Bronchial epithelial cell (primary cell): ENCODE results near the gene STK38. TPM values are rescaled to one million over a fixed set of nuclear protein-coding genes. Genes with fewer than 3 reads are reported as not detected.

Source experiments
- DNase-seq: peaks from one replicate; pipeline ENCODE4 v3.0.0-alpha.2; 2010; ENCODE audit warnings: low read depth
- FAIRE-seq: peaks from 2 replicates; lab custom pipeline; 2011; peaks lifted over from hg19 to GRCh38; lab: Jason Lieb, UNC
- H3K27me3 ChIP-seq: 2 replicates; pipeline ENCODE4 v1.5.1; 2011; ENCODE audit warnings: low read length; ENCODE audit not compliant: control insufficient read depth, insufficient read depth
- H3K36me3 ChIP-seq: 2 replicates; pipeline ENCODE4 v1.5.1; 2011; ENCODE audit warnings: low read length; ENCODE audit not compliant: control insufficient read depth, insufficient read depth
- H3K4me3 ChIP-seq: 2 replicates; pipeline ENCODE4 v1.5.1; 2011; ENCODE audit warnings: mild to moderate bottlenecking, low read depth, low read length, control low read depth
- total RNA-seq: library from RNA; depleted of rRNA; stranded (reverse); fragments of >200 nt; gene quantifications from 2 replicates; pipeline ENCODE4 v1.2.1, GENCODE V29; 2014
- TF ChIP-seq, protein P1 (sequence below): IDR thresholded peaks from 2 replicates; pipeline ENCODE4 v1.5.1; 2011; ENCODE audit warnings: mild to moderate bottlenecking, moderate library complexity, low read length, control low read depth, inconsistent platforms; ENCODE audit not compliant: insufficient read depth, severe bottlenecking

Gene STK38
- total RNA-seq, 1 donor from 2014 or later, result 13.7 TPM

DNA sequence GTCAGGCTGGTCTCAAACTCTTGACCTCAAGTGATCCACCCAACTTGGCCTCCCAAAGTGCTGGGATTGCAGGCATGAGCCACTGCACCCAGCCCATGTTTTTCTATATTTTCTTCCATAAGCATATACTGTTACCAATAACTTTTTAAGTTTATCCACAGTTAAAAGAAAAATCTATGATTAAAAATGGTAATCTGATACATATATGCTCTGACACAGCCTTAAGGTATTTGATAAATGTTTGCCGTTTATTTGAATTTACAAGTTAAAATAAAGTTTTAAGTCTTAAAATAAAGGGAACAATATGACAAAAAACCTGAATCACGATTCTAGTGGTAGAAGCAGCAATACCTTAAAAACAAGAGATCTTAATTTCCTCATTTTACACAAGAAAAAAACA is 5.2 kb downstream of the STK38 start:
- TF ChIP-seq, protein P1, sequence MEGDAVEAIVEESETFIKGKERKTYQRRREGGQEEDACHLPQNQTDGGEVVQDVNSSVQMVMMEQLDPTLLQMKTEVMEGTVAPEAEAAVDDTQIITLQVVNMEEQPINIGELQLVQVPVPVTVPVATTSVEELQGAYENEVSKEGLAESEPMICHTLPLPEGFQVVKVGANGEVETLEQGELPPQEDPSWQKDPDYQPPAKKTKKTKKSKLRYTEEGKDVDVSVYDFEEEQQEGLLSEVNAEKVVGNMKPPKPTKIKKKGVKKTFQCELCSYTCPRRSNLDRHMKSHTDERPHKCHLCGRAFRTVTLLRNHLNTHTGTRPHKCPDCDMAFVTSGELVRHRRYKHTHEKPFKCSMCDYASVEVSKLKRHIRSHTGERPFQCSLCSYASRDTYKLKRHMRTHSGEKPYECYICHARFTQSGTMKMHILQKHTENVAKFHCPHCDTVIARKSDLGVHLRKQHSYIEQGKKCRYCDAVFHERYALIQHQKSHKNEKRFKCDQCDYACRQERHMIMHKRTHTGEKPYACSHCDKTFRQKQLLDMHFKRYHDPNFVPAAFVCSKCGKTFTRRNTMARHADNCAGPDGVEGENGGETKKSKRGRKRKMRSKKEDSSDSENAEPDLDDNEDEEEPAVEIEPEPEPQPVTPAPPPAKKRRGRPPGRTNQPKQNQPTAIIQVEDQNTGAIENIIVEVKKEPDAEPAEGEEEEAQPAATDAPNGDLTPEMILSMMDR, result no peak
- Histone ChIP-seq H3K27me3 (no peaks in the 10 kb centered on the region), H3K36me3 (peaks cover 3% of the 10 kb centered on the region), H3K4me3 (no peak overlapping the region)
- DNase-seq (no peak), FAIRE-seq (no peak)

- no peaks in the 10 kb centered on the region for H3K27me3 ChIP-seq
- H3K36me3 ChIP-seq, result peaks cover 3% of the 10 kb centered on the region
- TF ChIP-seq, protein P1, result no peak
- DNase-seq, result no peak
- FAIRE-seq, result no peak
- H3K4me3 ChIP-seq, result no peak overlapping the region
Measured at GRCh38 chr6:36539814-36540568, 7.3 kb downstream of the STK38 start.

DNA sequence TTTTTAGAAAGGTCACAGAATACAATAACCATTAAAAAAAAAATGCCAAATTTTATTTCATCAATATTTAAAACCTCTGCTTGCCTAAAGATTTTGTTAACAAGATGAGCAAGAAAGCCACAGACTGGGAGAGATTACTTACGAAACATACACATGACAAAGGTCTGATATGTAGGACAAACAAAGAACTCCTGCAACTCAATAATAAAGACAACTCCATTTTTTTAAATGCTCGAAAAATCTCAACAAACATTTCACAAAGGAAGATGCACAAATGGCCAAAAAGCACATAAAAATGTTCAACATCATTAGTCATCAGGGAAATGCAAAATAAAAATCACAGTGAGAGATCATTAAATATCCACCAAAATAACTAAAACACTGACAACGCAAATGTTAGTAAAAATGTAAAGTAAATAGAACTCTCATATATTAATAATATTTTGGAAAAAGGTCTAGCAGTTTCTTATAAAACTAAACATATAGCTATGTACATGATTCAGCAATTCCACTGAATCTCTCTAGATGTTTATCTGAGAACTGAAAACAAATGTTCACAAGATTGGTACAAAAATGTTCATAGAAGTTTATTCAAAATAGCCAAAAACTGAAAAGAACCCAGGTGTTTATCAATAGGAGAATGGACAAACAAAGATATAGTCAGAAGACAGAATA is 10.3 kb downstream of the STK38 start:
- TF ChIP-seq, protein P1, result no peak
- no peak for FAIRE-seq
- H3K36me3 ChIP-seq, result peaks cover 3% of the 10 kb centered on the region

DNA sequence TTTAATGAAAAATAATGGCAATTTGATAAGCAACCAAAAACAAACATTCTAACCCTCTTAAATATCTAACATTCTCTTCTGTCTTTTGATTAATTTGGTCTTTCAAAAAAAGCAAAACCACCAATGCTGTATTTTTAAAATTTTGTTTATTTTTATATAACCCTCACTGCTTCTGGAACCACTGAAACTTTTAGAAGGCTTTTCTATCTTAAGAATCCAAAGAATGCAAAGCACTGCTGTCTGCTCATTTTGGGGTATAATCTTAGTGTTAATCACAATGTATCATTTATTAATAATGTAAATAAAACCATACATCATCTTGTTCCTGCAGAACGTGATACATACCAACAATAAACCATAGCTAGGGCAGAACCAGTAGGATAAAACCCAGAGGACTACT is 14.0 kb downstream of the STK38 start:
- DNase-seq, result no peak
- H3K4me3 ChIP-seq, result no peak overlapping the region
- FAIRE-seq, result no peak
- peaks cover 1% of the 10 kb centered on the region for H3K36me3 ChIP-seq
- TF ChIP-seq, protein P1, result no peak
- no peaks in the 10 kb centered on the region for H3K27me3 ChIP-seq

More for the DNA sequence above, 10.3 kb downstream of the STK38 start:
- Histone ChIP-seq H3K27me3 (no peaks in the 10 kb centered on the region), H3K4me3 (no peak overlapping the region)
- DNase-seq, result no peak

DNA sequence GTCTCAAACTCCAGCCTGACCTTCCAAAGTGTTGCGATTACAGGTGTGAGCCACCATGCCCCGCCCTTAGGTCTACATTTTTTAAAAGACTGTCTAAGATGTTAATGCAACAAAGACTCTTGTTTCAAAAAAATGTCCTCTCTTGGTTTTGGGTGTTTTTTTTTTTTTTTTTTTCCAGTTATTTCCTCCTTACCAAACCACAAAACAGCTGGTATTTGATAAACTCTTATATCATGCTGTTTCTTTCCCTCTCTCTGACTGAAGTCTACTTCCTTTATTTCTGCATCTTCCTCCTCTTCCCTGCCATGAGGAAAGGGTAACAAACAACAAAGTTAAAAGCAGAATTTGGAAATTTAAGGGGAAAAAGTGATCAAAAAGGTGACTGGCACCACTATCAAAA is 21.2 kb downstream of the STK38 start:
- FAIRE-seq (no peak), DNase-seq (no peak)
- TF ChIP-seq, protein P1, result no peak
- no peak overlapping the region for H3K4me3 ChIP-seq
- no peaks in the 10 kb centered on the region for H3K27me3 ChIP-seq
- peaks cover 5% of the 10 kb centered on the region for H3K36me3 ChIP-seq
